ENCODE measurements around the gene MYH7B.
A peak's percentile ranks its signal among the peaks of the same experiment; 100 is the strongest.

Gene MYH7B

GRCh38 chr20:34979366-34980153 lies 23.9 kb downstream of the MYH7B start:
- no peak overlapping the region for H3K27ac Mint-ChIP-seq
- no peaks in the 10 kb centered on the region for H3K4me1 Mint-ChIP-seq (ENCODE audit: low read depth)
- peaks cover 19% of the 10 kb centered on the region for H3K27me3 Mint-ChIP-seq
- H3K36me3 Mint-ChIP-seq (ENCODE audit: low read depth): no peaks in the 10 kb centered on the region
- no peak overlapping the region for H3K4me3 Mint-ChIP-seq
- no peaks in the 10 kb centered on the region for H3K9me3 Mint-ChIP-seq

DNA sequence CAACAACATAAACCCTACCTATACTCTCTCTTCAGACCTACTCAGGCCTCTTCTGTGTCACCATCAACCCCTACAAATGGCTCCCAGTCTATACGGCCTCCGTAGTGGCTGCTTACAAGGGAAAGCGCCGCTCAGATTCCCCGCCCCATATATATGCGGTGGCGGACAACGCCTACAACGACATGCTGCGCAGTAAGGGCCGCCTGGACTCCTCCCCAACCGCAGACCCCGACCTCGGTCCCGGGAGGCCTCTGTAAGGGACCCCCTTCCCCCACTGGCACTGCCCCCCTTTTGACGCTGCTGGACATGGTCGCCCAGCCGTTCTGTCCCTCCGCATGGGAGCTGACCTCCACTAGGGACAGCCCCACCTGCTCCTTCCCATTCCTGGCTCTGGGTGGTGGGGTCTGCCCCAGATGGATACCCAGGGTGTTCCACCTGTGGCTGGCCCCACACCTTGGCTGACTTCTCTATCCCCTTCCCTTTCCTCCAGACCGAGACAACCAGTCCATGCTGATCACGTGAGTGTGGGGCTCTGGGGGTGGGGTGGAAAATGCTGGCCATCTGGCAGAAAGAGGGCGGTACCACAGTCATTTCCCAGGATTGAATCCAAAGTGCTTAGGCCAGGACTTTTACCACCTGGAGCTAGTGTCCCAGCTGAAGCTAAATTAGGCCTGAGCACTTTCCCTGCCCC lies 25.0 kb downstream of the MYH7B start:
- no peak overlapping the region for H3K27ac Mint-ChIP-seq

GRCh38 chr20:34982270-34983088 lies 26.8 kb downstream of the MYH7B start:
- H3K4me1 Mint-ChIP-seq (ENCODE audit: low read depth): no peaks in the 10 kb centered on the region

More for the DNA sequence above, 25.0 kb downstream of the MYH7B start:
- H3K36me3 Mint-ChIP-seq (ENCODE audit: low read depth): no peaks in the 10 kb centered on the region
- no peaks in the 10 kb centered on the region for H3K9me3 Mint-ChIP-seq
- no peaks in the 10 kb centered on the region for H3K4me1 Mint-ChIP-seq (ENCODE audit: low read depth)
- H3K4me3 Mint-ChIP-seq: no peak overlapping the region
- peaks cover 19% of the 10 kb centered on the region for H3K27me3 Mint-ChIP-seq

GRCh38 chr20:34983089-34983820 lies 27.6 kb downstream of the MYH7B start:
- Mint-ChIP-seq H3K4me1 (ENCODE audit: low read depth) (no peaks in the 10 kb centered on the region), H3K27me3 (peaks cover 12% of the 10 kb centered on the region), H3K36me3 (ENCODE audit: low read depth) (no peaks in the 10 kb centered on the region), H3K4me3 (no peak overlapping the region), H3K9me3 (no peaks in the 10 kb centered on the region), H3K27ac (no peak overlapping the region)

More at GRCh38 chr20:34982270-34983088, 26.8 kb downstream of the MYH7B start:
- peaks cover 12% of the 10 kb centered on the region for H3K27me3 Mint-ChIP-seq
- no peak overlapping the region for H3K4me3 Mint-ChIP-seq
- H3K9me3 Mint-ChIP-seq: no peaks in the 10 kb centered on the region
- H3K36me3 Mint-ChIP-seq (ENCODE audit: low read depth): no peaks in the 10 kb centered on the region
- H3K27ac Mint-ChIP-seq: no peak overlapping the region

DNA sequence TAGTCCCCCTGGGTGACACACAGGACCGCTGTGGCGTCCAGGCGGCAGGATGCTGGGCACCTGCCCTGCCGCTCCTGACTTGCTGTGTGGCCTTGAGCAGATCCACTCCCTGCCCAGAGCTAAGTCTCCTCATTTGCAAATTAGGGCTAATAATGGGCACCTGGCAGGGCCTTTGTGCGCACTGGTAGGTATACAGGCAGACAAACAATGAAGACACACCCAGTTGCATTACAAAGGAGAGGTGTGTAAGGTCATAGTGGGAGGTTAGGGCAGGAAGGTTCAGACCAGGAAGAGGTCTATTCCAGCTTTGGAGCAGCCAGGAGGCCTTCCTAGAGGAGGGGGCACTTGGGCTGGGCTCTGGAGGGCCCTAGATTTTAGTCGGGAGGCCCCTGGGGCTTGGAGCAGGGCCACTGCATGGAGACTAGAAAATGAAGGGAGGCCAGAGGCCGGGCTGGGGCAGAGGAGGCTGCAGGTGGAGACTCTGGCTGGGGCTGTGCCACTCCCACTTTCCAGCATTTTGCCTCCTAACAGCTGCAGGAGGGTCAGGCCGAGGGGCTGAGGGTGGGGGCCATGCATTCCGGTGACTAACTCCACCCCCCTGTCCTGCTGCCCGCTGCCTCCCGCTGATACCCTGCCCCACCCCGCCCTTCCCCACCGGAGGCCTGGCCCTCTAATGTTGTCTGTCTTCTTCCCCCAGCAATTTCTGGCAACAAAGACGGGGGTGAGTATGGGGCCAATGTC lies 28.5 kb downstream of the MYH7B start:
- Mint-ChIP-seq H3K4me1 (ENCODE audit: low read depth) (no peaks in the 10 kb centered on the region), H3K9me3 (no peaks in the 10 kb centered on the region), H3K4me3 (no peak overlapping the region), H3K27ac (no peak overlapping the region), H3K36me3 (ENCODE audit: low read depth) (no peaks in the 10 kb centered on the region), H3K27me3 (peaks cover 12% of the 10 kb centered on the region)

DNA sequence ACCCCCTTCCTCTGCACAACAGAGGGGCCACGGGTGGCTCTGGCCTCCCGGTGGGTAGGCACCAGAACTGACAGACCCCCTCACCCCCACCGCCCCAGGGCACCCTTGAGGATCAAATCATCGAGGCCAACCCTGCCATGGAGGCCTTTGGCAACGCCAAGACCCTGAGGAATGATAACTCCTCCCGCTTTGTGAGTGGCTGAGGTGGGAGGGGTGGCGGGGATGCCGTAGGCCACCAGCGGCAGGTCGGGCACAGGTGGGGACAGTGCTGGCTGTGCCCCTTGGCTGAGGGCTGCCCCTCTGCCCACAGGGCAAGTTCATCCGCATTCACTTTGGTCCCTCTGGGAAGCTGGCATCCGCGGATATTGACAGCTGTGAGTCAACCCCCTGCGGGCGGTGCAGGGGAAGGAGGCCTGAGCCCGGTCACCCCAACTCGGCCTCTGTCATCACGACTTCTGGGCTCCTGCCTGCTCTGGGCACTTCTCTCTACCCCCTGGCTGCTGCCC lies 29.1 kb downstream of the MYH7B start:
- no peak overlapping the region for H3K4me3 Mint-ChIP-seq
- H3K9me3 Mint-ChIP-seq: no peaks in the 10 kb centered on the region
- H3K36me3 Mint-ChIP-seq (ENCODE audit: low read depth): no peaks in the 10 kb centered on the region
- peaks cover 12% of the 10 kb centered on the region for H3K27me3 Mint-ChIP-seq
- peak overlapping the region; percentile 3 for H3K27ac Mint-ChIP-seq
- no peaks in the 10 kb centered on the region for H3K4me1 Mint-ChIP-seq (ENCODE audit: low read depth)

GRCh38 chr20:34985461-34986310 lies 30.0 kb downstream of the MYH7B start:
- no peaks in the 10 kb centered on the region for H3K4me1 Mint-ChIP-seq (ENCODE audit: low read depth)
- peaks cover 12% of the 10 kb centered on the region for H3K27me3 Mint-ChIP-seq
- no peaks in the 10 kb centered on the region for H3K36me3 Mint-ChIP-seq (ENCODE audit: low read depth)
- H3K9me3 Mint-ChIP-seq: no peaks in the 10 kb centered on the region
- no peak overlapping the region for H3K4me3 Mint-ChIP-seq
- H3K27ac Mint-ChIP-seq: peak overlapping the region; percentile 3

- H3K27ac Mint-ChIP-seq: no peak overlapping the region
- H3K27me3 Mint-ChIP-seq: peaks cover 8% of the 10 kb centered on the region
- H3K4me1 Mint-ChIP-seq (ENCODE audit: low read depth): no peaks in the 10 kb centered on the region
- no peaks in the 10 kb centered on the region for H3K36me3 Mint-ChIP-seq (ENCODE audit: low read depth)
- H3K9me3 Mint-ChIP-seq: no peaks in the 10 kb centered on the region
- no peak overlapping the region for H3K4me3 Mint-ChIP-seq
Observed at GRCh38 chr20:34986311-34987287, 30.9 kb downstream of the MYH7B start.

GRCh38 chr20:34987288-34988190 lies 31.9 kb downstream of the MYH7B start:
- no peaks in the 10 kb centered on the region for H3K36me3 Mint-ChIP-seq (ENCODE audit: low read depth)
- H3K9me3 Mint-ChIP-seq: no peaks in the 10 kb centered on the region
- H3K27me3 Mint-ChIP-seq: peaks cover 4% of the 10 kb centered on the region
- no peak overlapping the region for H3K4me3 Mint-ChIP-seq
- H3K27ac Mint-ChIP-seq: no peak overlapping the region
- no peaks in the 10 kb centered on the region for H3K4me1 Mint-ChIP-seq (ENCODE audit: low read depth)

DNA sequence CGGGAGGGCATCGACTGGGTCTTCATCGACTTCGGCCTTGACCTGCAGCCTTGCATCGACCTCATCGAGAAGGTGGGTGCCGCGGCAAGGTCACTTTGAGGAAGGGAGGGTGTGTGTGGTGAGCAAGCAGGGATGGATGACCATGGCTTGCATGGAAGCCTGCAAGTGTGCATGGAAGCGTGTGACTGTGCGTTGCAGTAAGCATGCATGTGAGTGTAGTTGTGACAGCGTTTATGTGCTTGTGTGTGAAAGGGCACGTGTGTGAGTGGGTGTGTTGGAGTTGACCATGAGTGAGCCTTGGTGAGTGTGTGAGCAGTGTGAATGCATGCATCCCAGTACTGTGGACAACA lies 32.5 kb downstream of the MYH7B start:
- H3K27ac Mint-ChIP-seq: no peak overlapping the region
- no peak overlapping the region for H3K4me3 Mint-ChIP-seq
- H3K36me3 Mint-ChIP-seq (ENCODE audit: low read depth): no peaks in the 10 kb centered on the region
- no peaks in the 10 kb centered on the region for H3K9me3 Mint-ChIP-seq
- H3K27me3 Mint-ChIP-seq: peaks cover 2% of the 10 kb centered on the region
- H3K4me1 Mint-ChIP-seq (ENCODE audit: low read depth): no peaks in the 10 kb centered on the region

- Mint-ChIP-seq H3K27me3 (no peaks in the 10 kb centered on the region), H3K4me3 (no peak overlapping the region), H3K27ac (no peak overlapping the region), H3K36me3 (ENCODE audit: low read depth) (no peaks in the 10 kb centered on the region), H3K9me3 (no peaks in the 10 kb centered on the region), H3K4me1 (ENCODE audit: low read depth) (no peaks in the 10 kb centered on the region)
Observed at GRCh38 chr20:34989118-34989517, 33.5 kb downstream of the MYH7B start.

DNA sequence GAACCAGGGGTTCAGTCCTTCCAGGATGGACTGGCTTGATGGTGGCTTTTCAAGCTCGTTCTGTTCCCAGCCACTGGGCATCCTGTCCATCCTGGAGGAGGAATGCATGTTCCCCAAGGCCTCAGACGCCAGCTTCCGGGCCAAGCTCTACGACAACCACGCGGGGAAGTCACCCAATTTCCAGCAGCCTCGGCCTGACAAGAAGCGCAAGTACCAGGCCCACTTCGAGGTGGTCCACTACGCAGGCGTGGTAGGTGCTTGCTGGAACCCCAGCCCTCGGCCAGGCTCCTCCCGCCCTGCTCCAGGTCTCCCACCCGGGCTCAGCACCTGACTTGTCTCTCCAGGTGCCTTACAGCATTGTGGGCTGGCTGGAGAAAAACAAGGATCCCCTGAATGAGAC lies 34.0 kb downstream of the MYH7B start:
- H3K36me3 Mint-ChIP-seq (ENCODE audit: low read depth): peaks cover 2% of the 10 kb centered on the region
- no peak overlapping the region for H3K4me3 Mint-ChIP-seq
- H3K9me3 Mint-ChIP-seq: no peaks in the 10 kb centered on the region
- H3K27me3 Mint-ChIP-seq: no peaks in the 10 kb centered on the region
- H3K27ac Mint-ChIP-seq: no peak overlapping the region
- H3K4me1 Mint-ChIP-seq (ENCODE audit: low read depth): no peaks in the 10 kb centered on the region

Measured in stimulated activated naive CD8-positive, alpha-beta T cell treated with anti-CD3 and anti-CD28 coated beads, Interleukin-15, Interleukin-2, amounts not matched to agents 100 ng/mL and 50 ng/mL, for 24 hours (primary cell).